ENCODE measurements around the gene RNF152.

- TF ChIP-seq, protein P1, sequence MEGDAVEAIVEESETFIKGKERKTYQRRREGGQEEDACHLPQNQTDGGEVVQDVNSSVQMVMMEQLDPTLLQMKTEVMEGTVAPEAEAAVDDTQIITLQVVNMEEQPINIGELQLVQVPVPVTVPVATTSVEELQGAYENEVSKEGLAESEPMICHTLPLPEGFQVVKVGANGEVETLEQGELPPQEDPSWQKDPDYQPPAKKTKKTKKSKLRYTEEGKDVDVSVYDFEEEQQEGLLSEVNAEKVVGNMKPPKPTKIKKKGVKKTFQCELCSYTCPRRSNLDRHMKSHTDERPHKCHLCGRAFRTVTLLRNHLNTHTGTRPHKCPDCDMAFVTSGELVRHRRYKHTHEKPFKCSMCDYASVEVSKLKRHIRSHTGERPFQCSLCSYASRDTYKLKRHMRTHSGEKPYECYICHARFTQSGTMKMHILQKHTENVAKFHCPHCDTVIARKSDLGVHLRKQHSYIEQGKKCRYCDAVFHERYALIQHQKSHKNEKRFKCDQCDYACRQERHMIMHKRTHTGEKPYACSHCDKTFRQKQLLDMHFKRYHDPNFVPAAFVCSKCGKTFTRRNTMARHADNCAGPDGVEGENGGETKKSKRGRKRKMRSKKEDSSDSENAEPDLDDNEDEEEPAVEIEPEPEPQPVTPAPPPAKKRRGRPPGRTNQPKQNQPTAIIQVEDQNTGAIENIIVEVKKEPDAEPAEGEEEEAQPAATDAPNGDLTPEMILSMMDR (IDR thresholded peaks at IDR 0.05), result no peak
- TF ChIP-seq POLR2A (IDR thresholded peaks at IDR 0.05), result no peak
Observed at GRCh38 chr18:61896757-61897156, 4.0 kb upstream of the RNF152 start.

Data from esophagus squamous epithelium (tissue), 4 donors.